Fibroblast of lung (primary cell): ENCODE results near the gene GINS3. TPM values are rescaled to one million over a fixed set of nuclear protein-coding genes. Genes with fewer than 3 reads are reported as not detected.

Experiments used
- DNase-seq, 2 donors: peaks; one replicate each; pipeline versions ENCODE4 v3.0.0 to v3.0.0-alpha.2; 2010; ENCODE audit warnings: low read depth in 2 of 2
- H2AFZ ChIP-seq: 2 replicates; pipeline ENCODE4 v1.5.1; 2012; ENCODE audit warnings: low read length, control low read depth, inconsistent platforms
- H3K27ac ChIP-seq: 2 replicates; pipeline ENCODE4 v1.5.1; 2011; ENCODE audit warnings: low read length, control low read depth; ENCODE audit not compliant: insufficient read depth
- H3K27me3 ChIP-seq: 2 replicates; pipeline ENCODE4 v1.5.1; 2011; ENCODE audit warnings: mild to moderate bottlenecking, low read length; ENCODE audit not compliant: control insufficient read depth, insufficient read depth
- H3K36me3 ChIP-seq: 2 replicates; pipeline ENCODE4 v1.5.1; 2011; ENCODE audit warnings: low read length; ENCODE audit not compliant: control insufficient read depth, insufficient read depth
- H3K4me1 ChIP-seq: 2 replicates; pipeline ENCODE4 v1.5.1; 2011; ENCODE audit warnings: low read length; ENCODE audit not compliant: control insufficient read depth, insufficient read depth; ENCODE audit errors: extremely low read depth
- H3K4me2 ChIP-seq: 2 replicates; pipeline ENCODE4 v1.5.1; 2011; ENCODE audit warnings: low read length, control low read depth; ENCODE audit not compliant: insufficient read depth; ENCODE audit errors: extremely low read depth
- H3K4me3 ChIP-seq, 4 experiments: fragments of 200-600 bp in 1 of 4; sonication (generic) in 1 of 4; replicated peaks in 1 of 4; 2 replicates each; pipeline ENCODE4 v1.5.1; 2011 to 2016; ENCODE audit warnings: low read length in 4 of 4, low read depth in 3 of 4, mild to moderate bottlenecking in 3 of 4, control low read depth in 2 of 4, inconsistent platforms in 1 of 4, mixed read lengths in 1 of 4; ENCODE audit not compliant: insufficient read depth in 1 of 4; ENCODE audit errors: control extremely low read depth in 1 of 4
- H3K79me2 ChIP-seq: 2 replicates; pipeline ENCODE4 v1.5.1; 2012; ENCODE audit warnings: mild to moderate bottlenecking, low read length, inconsistent platforms; ENCODE audit not compliant: control insufficient read depth, insufficient read depth
- H3K9ac ChIP-seq: 2 replicates; pipeline ENCODE4 v1.5.1; 2011; ENCODE audit warnings: mild to moderate bottlenecking, low read length, control low read depth; ENCODE audit not compliant: insufficient read depth
- H3K9me3 ChIP-seq: 2 replicates; pipeline ENCODE4 v1.5.1; 2012; ENCODE audit warnings: low read depth, low read length; ENCODE audit not compliant: control insufficient read depth, insufficient read depth
- H4K20me1 ChIP-seq: 2 replicates; pipeline ENCODE4 v1.5.1; 2011; ENCODE audit warnings: low read length; ENCODE audit not compliant: control insufficient read depth, insufficient read depth; ENCODE audit errors: extremely low read depth
- EZH2 ChIP-seq: IDR thresholded peaks from 2 replicates; pipeline ENCODE4 v1.5.1; 2012; ENCODE audit warnings: low read length, control low read depth, mild to moderate bottlenecking; ENCODE audit errors: missing control alignments
- polyA plus RNA-seq, 2 donors: library from polyadenylated mRNA; depleted of rRNA in 1 of 2; stranded (reverse) in 1 of 2; unstranded in 1 of 2; fragments of >200 nt; gene quantifications; 2 replicates each; pipeline ENCODE4 v1.2.1, GENCODE V29; 2011 to 2012; ENCODE audit warnings: missing spikeins in 1 of 2
- total RNA-seq: library from RNA; depleted of rRNA; stranded (reverse); fragments of >200 nt; gene quantifications from 2 replicates; pipeline ENCODE4 v1.2.1, GENCODE V29; 2014
- TF ChIP-seq, protein P1 (sequence below), 2 donors: IDR thresholded peaks in 1 of 2; conservative IDR thresholded peaks in 1 of 2; 1 replicate in 1 of 2; 2 replicates in 1 of 2; pipeline ENCODE4 v1.5.1; 2011 to 2012; ENCODE audit warnings: low read length in 2 of 2, control low read depth in 1 of 2, inconsistent platforms in 1 of 2, low read depth in 1 of 2, mild to moderate bottlenecking in 1 of 2

The GINS3 gene
- total and polyA plus RNA-seq, 2 donors (not counting 1 experiment from before 2014, with no cell fraction given), result 1.8 to 5.9 TPM

DNA sequence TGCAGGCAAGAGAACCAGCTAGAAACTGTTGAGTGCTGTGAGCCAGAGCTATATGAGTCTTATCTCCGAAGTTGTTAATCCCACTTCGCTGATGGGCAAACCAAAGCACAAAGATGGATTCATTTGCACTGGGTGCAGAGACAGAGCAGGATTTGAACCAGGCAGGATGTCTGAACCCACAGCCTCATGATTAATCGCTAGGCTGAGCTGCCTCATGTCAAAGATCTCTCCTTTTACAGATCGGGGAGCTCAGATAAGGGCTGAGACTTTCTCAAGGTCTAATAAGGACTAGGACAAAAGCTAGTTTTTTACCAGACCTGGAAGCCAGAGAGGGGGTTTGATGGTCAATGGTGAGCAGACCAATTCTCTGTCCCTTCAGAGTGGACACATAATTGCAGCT lies 51.5 kb downstream of the GINS3 start:
- no peak overlapping the region for H2AFZ ChIP-seq
- TF ChIP-seq, protein P1, sequence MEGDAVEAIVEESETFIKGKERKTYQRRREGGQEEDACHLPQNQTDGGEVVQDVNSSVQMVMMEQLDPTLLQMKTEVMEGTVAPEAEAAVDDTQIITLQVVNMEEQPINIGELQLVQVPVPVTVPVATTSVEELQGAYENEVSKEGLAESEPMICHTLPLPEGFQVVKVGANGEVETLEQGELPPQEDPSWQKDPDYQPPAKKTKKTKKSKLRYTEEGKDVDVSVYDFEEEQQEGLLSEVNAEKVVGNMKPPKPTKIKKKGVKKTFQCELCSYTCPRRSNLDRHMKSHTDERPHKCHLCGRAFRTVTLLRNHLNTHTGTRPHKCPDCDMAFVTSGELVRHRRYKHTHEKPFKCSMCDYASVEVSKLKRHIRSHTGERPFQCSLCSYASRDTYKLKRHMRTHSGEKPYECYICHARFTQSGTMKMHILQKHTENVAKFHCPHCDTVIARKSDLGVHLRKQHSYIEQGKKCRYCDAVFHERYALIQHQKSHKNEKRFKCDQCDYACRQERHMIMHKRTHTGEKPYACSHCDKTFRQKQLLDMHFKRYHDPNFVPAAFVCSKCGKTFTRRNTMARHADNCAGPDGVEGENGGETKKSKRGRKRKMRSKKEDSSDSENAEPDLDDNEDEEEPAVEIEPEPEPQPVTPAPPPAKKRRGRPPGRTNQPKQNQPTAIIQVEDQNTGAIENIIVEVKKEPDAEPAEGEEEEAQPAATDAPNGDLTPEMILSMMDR (conservative IDR thresholded peaks at IDR 0.05 in 1 of 2, IDR thresholded peaks at IDR 0.05 in 1 of 2; ENCODE audit: low read depth in 1 of 2, low read length in 2 of 2), result no peak
- no peak for TF ChIP-seq EZH2
- H3K4me1 ChIP-seq, result no peaks in the 10 kb centered on the region
- H3K4me2 ChIP-seq, result no peak overlapping the region
- H3K9me3 ChIP-seq, result no peaks in the 10 kb centered on the region
- H3K27me3 ChIP-seq, result peaks cover 6% of the 10 kb centered on the region
- H3K4me3 ChIP-seq, result no peak overlapping the region
- no peaks in the 10 kb centered on the region for H3K79me2 ChIP-seq
- no peak for DNase-seq
- no peak overlapping the region for H3K9ac ChIP-seq
- H3K36me3 ChIP-seq, result no peaks in the 10 kb centered on the region
- no peak overlapping the region for H3K27ac ChIP-seq
- no peaks in the 10 kb centered on the region for H4K20me1 ChIP-seq

DNA sequence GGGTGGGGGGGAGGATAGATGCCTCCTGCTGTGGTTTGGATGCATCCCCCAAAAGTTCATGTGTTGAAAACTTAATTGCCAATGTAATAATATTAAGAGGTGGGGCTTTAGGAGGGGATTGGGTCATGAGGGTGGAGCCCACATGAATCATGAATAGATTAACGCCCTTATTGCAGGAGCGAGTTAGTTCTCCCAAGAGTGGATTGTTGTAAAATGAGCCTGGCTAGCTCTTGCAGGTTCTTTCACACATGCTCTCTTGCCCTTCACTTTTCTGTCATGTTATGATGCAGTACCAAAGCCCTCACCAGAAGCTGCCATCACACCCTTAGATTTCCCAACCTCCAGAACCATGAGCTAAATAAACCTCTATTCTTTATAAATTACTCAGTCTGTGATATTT lies 52.0 kb downstream of the GINS3 start:
- no peaks in the 10 kb centered on the region for H3K36me3 ChIP-seq
- H3K9me3 ChIP-seq, result no peaks in the 10 kb centered on the region
- TF ChIP-seq, protein P1 (conservative IDR thresholded peaks at IDR 0.05 in 1 of 2, IDR thresholded peaks at IDR 0.05 in 1 of 2; ENCODE audit: low read depth in 1 of 2, low read length in 2 of 2), result no peak
- TF ChIP-seq EZH2, result no peak
- no peak overlapping the region for H3K4me2 ChIP-seq
- H3K4me1 ChIP-seq, result no peaks in the 10 kb centered on the region
- DNase-seq, result no peak
- H3K9ac ChIP-seq, result no peak overlapping the region
- H4K20me1 ChIP-seq, result no peaks in the 10 kb centered on the region
- H2AFZ ChIP-seq, result no peak overlapping the region
- H3K79me2 ChIP-seq, result no peaks in the 10 kb centered on the region
- no peak overlapping the region for H3K4me3 ChIP-seq
- no peak overlapping the region for H3K27ac ChIP-seq
- peaks cover 6% of the 10 kb centered on the region for H3K27me3 ChIP-seq

GRCh38 chr16:58448890-58449289 lies 56.6 kb downstream of the GINS3 start:
- Histone ChIP-seq H3K9me3 (no peaks in the 10 kb centered on the region), H3K79me2 (no peaks in the 10 kb centered on the region), H3K4me1 (no peaks in the 10 kb centered on the region), H3K9ac (no peak overlapping the region), H3K27ac (no peak overlapping the region), H4K20me1 (no peaks in the 10 kb centered on the region), H2AFZ (no peak overlapping the region), H3K27me3 (peaks cover 1% of the 10 kb centered on the region), H3K4me3 (no peak overlapping the region), H3K36me3 (no peaks in the 10 kb centered on the region), H3K4me2 (no peak overlapping the region)
- no peak for DNase-seq
- TF ChIP-seq, protein P1 (conservative IDR thresholded peaks at IDR 0.05 in 1 of 2, IDR thresholded peaks at IDR 0.05 in 1 of 2; ENCODE audit: low read depth in 1 of 2, low read length in 2 of 2), result no peak
- TF ChIP-seq EZH2, result no peak
